22Rv1 (cell line): ENCODE data around the gene TOMM70.

Experiments used
- H3K27ac ChIP-seq: fragments of 450-650 bp; 2 replicates; pipeline ENCODE4 v1.5.1; 2017
- ZFX ChIP-seq: fragments of 450-650 bp; IDR thresholded peaks from 2 replicates; pipeline ENCODE4 v1.6.1; 2017; ENCODE audit warnings: antibody characterized with exemption, borderline replicate concordance
- TF ChIP-seq, protein P1 (sequence below): fragments of 450-650 bp; IDR thresholded peaks from 2 replicates; pipeline ENCODE4 v1.5.1; 2017; ENCODE audit warnings: mild to moderate bottlenecking

Gene TOMM70

DNA sequence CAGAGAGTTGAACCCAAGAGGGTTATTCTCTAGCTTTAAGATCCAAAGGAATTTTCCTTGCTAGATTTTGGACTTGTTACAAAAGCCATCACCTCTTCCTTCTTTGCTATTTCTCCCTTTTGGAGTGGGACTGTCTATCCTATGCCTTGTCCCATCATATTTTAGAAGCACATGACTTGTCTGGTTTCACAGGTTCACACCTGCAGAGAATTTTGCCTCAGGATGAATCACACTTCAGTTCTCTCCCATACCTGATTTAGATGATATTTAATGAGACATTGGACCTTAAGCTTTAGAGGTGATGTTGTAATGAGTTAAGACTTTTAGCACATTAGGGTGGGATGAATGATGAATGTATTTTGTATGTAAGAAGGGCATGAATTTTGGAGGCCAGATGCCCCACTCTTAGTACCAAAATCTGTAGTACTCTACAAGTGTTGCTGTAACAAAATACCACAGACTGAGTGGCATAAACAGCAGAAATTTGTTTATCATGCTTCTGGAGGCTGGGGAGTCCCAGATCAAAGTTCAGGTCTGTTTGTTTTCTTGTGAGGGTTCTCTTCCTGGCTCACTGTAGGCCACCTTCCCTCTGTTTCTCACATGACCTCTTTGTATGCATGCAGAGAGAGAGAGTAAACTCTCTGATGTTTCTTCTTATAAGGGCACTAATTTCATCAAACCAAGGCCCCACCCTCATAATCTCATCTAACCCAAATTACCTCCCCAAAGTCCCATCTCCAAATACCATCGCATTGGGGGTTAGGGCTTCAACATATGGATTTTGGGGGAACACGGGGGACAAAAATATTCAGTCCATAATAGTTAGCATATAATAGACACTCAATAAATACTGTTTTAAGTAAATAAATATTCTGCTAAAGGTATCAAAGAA lies 10.4 kb upstream of the TOMM70 start:
- no peak overlapping the region for H3K27ac ChIP-seq
- TF ChIP-seq ZFX: no peak
- TF ChIP-seq, protein P1, sequence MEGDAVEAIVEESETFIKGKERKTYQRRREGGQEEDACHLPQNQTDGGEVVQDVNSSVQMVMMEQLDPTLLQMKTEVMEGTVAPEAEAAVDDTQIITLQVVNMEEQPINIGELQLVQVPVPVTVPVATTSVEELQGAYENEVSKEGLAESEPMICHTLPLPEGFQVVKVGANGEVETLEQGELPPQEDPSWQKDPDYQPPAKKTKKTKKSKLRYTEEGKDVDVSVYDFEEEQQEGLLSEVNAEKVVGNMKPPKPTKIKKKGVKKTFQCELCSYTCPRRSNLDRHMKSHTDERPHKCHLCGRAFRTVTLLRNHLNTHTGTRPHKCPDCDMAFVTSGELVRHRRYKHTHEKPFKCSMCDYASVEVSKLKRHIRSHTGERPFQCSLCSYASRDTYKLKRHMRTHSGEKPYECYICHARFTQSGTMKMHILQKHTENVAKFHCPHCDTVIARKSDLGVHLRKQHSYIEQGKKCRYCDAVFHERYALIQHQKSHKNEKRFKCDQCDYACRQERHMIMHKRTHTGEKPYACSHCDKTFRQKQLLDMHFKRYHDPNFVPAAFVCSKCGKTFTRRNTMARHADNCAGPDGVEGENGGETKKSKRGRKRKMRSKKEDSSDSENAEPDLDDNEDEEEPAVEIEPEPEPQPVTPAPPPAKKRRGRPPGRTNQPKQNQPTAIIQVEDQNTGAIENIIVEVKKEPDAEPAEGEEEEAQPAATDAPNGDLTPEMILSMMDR: no peak

DNA sequence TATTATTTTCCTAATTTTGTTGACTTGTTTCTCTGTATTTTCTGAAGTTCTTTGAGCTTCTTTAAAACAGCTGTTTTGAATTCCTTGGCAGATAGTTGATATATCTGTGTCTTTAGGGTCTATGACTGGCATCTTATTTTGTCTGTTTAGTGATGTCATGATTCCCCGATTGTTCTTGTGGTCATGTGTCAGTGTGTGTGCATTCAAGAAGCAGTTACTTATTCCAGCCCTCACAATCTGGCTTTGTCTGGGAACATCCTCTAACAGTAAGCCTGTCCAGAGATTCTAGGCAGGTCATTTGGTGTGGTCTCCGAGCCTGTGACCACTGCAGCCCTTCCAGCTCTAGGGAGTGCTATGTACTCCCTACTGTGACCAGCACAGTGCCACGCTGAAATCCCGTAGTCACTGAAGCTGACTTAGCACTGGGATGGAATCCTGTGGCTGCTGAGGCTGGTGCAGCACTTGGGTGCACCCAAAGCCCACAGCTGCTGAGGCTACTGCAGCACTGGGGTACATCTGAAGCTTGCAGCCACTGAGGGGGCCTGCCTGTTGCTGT lies 7.2 kb upstream of the TOMM70 start:
- no peak overlapping the region for H3K27ac ChIP-seq
- TF ChIP-seq, protein P1: no peak
- no peak for TF ChIP-seq ZFX

GRCh38 chr3:100407164-100407563 lies 6.3 kb upstream of the TOMM70 start:
- no peak overlapping the region for H3K27ac ChIP-seq
- TF ChIP-seq, protein P1: no peak
- TF ChIP-seq ZFX: no peak

DNA sequence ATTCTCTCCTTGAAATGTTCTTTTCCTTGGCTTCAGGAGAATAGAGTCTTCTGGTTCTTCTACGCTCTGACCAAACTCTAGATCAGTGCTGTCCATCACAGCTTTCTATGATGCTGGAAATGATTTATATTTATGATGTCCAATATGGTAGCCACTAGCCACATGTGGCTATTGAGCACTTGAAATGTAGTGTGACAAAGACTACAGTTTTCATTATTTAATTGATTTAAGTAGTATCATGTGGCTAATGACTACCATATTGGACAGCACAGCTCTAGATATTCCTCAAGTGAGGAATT lies 3.3 kb upstream of the TOMM70 start:
- TF ChIP-seq ZFX: no peak
- TF ChIP-seq, protein P1: no peak
- H3K27ac ChIP-seq: no peak overlapping the region

DNA sequence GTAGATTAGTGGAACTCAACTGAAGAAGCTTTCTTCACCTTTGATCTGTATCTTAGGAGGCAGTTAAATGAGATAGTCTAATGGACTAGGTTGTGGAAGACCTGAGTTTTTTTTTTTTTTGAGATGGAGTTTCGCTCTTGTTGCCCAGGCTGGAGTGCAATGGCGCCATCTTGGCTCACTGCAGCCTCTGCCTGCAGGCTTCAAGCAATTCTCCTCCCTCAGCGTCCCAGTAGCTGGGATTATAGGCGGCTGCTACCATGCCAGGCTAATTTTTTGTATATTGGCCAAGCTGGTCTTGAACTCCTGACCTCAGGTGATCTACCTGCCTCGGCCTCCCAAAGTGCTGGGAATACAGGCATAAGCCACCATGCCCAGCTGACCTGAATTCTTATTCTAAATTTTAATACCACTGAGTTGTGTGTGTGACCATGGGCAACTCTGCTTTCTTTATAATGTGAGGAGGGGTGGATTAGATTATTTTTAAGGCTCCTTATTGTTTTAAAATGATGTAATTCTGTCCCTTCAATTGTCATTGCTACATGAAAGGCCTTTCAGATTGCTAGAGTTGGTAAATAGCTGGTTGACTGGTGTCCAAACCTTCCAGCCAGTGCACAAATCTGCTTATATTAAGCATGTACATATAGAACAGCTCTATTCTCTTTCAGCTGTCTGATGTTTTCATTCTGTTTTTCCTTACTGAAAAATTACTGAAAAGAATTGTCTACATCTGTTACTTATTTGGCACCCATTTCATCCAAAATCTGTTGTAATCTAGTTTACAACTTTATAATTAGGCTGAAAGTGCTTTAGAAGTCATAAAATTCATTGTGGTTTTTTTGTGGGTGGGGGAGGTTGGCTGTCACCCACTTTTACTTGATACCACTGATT lies 2.7 kb upstream of the TOMM70 start:
- TF ChIP-seq, protein P1: peak; percentile 7; the same call in 1 of the 2 replicates
- TF ChIP-seq ZFX: no peak
- H3K27ac ChIP-seq: no peak overlapping the region

DNA sequence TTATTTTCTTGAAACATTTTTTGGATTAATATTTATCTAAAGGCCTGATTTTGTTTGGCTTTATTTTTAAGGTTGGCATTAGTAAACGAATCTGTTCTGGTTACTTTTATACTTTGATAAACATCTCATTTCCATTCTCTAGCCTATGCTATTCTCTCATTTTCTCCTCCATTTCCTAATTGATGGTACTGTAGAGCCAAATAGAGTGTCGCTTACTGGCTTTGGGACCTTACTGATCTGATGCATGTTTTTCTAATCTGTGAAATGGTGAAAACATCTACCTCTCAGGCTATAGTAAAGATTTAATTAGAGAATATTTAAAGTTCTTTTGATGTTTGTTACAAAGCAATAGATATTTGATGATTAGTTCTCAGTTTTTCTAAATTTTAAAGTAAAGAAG lies 2.0 kb upstream of the TOMM70 start:
- TF ChIP-seq, protein P1: no peak
- no peak for TF ChIP-seq ZFX

More for the DNA sequence above, 2.0 kb upstream of the TOMM70 start:
- H3K27ac ChIP-seq: peak overlapping the region; percentile 89
